GM20000 (cell line): ENCODE measurements around the gene BCAP29.
"Not testable (repeated sequence)": the region's sequence is repeated elsewhere in the genome, so short reads cannot be mapped to it uniquely, and the experiment has no call there.

Experiments
- DNase-seq: peaks from one replicate; pipeline ENCODE4 v3.0.0; 2012; ENCODE audit warnings: low spot score
- CTCF ChIP-seq: IDR thresholded peaks from 2 replicates; pipeline ENCODE4 v1.5.1; 2012; ENCODE audit warnings: mild to moderate bottlenecking, control low read depth; ENCODE audit errors: extremely low read depth, missing control alignments

The BCAP29 gene

GRCh38 chr7:107622894-107623293 is 42.8 kb downstream of the BCAP29 start:
- DNase-seq = no peak
- TF ChIP-seq CTCF = no peak

GRCh38 chr7:107627002-107627401 is 47.0 kb downstream of the BCAP29 start:
- no peak for DNase-seq
- no peak for TF ChIP-seq CTCF

- no peak for TF ChIP-seq CTCF
- DNase-seq = no peak
These were observed 48.5 kb downstream of the BCAP29 start for GRCh38 chr7:107628461-107629064.

GRCh38 chr7:107630342-107630741 is 50.3 kb downstream of the BCAP29 start:
- TF ChIP-seq CTCF = no peak

GRCh38 chr7:107631588-107632491 is 51.8 kb downstream of the BCAP29 start:
- DNase-seq = no peak
- TF ChIP-seq CTCF = no peak

More at GRCh38 chr7:107630342-107630741, 50.3 kb downstream of the BCAP29 start:
- DNase-seq = no peak

GRCh38 chr7:107632492-107632865 is 52.4 kb downstream of the BCAP29 start:
- no peak for DNase-seq
- no peak for TF ChIP-seq CTCF

- no peak for TF ChIP-seq CTCF
- peak; percentile 55 for DNase-seq
These were observed 58.5 kb downstream of the BCAP29 start for GRCh38 chr7:107638594-107638993.

- not testable (repeated sequence) for DNase-seq
These were observed 59.0 kb downstream of the BCAP29 start for GRCh38 chr7:107639070-107639469.
